SK-N-MC (cell line): ENCODE results near the gene PACRG.

Experiments used
- EZH2 ChIP-seq: fragments of 200-600 bp; sonication (generic); IDR thresholded peaks from one replicate; pipeline ENCODE4 v1.6.1; 2017; ENCODE audit warnings: antibody characterized with exemption
- POLR2AphosphoS5 ChIP-seq: IDR thresholded peaks from 2 replicates; pipeline ENCODE4 v1.6.1; 2012; ENCODE audit warnings: mild to moderate bottlenecking, low read depth, low read length, borderline replicate concordance

DNA sequence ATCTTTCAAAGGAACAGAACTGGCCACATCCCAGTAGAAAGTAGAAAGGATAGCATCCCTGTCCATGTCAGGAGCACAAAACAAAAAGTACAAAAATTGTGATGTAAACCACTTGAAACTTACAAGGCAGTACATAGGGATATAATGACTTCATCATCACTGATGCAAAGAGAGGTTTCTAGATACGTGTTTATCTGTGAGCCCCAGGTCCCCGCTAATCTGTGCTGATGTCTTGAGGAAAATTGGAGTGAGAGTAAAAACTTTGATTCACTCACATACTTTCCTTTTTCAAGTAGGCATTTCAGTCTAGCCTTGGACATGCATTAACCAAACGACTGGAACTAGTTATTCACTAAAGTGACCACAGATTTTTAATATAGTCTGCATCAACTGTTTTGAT is 470.1 kb downstream of the PACRG start:
- TF ChIP-seq EZH2 (no peak), POLR2AphosphoS5 (no peak)
